Activated naive CD4-positive, alpha-beta T cell (primary cell): ENCODE measurements around the gene CDC14C.

Experiments used
- DNase-seq, 4 experiments: peaks; one replicate each; lab custom pipeline; 2025; lab: John Stamatoyannopoulos, UW

CDC14C gene

DNA sequence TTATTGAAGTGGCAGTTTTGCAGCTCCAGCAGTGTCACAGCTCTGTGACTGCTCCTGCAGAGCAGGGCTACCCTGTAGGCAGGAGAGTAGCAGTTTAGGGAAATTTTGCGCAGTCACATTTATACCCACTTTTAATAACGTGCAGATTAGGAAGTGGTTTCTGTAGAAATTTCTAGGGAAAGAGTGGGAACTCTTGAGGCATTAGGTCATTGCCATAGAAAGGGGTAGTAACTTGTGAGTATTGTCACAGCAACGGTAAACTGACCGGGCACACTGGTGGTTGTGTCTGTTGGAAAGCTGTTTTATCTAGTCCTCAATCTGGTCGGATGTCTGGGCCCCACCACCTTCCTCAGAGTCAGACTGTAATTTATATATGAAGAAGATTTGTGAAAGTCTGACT lies 51.9 kb downstream of the CDC14C start:
- DNase-seq: no peak

DNA sequence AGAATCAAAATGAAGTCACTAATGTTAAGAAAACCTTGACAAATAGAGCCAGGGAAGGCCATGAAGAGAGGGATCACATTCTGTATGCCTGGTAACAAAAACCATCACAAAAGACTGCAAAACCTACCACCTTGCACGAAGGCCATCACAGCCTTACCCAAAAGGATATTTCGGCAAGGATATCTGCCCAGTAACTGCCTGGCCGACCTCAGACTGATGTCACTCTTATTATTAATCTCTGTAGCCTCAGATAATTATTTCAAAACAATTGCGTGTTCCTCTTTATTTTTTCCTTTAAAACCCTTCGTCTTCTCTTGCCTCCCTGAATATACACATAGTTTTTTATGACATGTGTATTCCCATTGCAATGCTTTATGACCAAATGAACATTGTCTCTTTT lies 52.5 kb downstream of the CDC14C start:
- DNase-seq: no peak
